HG03095 (cell line): ENCODE data around the gene GTPBP1.

Experiments
- ATAC-seq: cut with Tn5 transposase; IDR thresholded peaks from one replicate; pipeline ENCODE4 v1.9.1; 2021; ENCODE audit warnings: moderate library complexity; ENCODE audit not compliant: unreplicated experiment

GTPBP1 gene

DNA sequence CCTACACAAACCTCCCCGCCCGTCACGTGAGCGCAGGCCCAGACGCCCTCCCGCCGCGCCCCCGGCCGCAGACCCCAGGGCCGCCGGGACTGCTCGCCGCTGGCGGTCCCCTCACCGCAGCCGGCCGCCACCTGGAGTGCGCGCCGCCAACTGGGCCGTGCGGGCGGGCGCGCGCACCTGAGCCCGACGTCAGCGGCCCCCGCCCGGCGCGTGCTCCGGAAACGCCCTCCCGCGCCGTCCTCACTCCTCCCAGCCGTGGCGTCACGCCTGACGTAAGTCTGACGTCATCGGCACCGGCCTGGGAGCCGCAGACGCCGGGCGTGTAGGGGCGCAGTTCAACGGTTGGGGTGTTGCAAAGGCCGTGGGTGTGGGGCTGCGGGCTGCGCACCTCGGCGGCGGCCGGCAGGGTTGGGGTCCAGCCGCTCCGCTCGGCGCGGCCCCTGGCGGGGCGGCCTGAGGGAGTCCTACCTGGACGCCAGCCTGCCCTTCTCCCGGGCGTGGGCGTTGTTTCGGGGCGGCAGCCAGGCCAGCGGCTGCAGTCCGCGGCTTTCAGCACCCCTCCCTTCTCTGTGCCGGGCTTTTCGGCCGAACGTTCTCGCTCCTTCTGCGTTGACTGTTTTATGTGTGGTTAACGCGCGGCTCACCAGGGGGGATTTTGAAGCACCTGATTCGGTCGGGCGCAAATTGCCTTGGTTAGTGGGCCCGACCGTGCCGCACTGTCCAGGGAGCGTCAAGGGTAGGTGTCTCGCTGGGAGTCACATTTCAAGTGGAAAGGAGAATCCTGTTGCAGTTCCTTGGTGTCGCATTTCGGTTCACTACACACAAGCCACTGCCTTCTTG lies 4.7 kb upstream of the GTPBP1 start, which contains the start of gene JOSD1:
Gene JOSD1 (minus strand): TSS at position 155 of the 840 bp plus-strand sequence. CDS start 956 bp downstream, outside the sequence.
- peak; percentile 29 for ATAC-seq

DNA sequence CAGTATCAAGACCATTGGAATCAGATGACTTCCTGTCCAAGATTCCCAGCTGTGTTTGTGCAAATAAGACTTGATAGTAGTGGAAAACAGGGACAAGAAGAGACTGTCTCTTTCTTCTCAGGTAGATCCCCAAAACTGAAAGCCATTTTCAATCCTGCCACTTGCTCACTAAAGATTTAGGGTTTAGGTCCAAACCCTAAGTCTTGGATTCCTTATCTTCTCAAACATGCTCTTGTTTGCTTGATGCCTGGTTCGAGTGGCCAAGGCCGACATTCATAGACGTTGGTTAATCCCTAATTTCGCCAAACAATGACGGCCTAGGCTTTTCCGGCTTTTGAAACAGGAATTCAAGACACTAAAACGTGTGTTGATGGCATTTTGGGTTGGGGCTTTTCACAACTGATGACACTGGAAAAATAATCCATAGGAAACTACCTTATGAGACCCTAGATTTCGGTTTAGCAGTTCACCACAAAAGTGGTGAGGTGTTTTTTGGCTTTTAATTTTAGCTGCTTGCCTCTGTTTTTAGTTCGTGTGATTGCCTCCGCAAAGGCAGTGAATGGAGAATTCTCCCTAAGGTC lies 1.0 kb upstream of the GTPBP1 start:
- no peak for ATAC-seq

- no peak for ATAC-seq
These were observed 557 bp downstream of the GTPBP1 start for GRCh38 chr22:38706101-38706900.

GRCh38 chr22:38706901-38707195 lies 1.1 kb downstream of the GTPBP1 start:
- no peak for ATAC-seq

GRCh38 chr22:38707346-38707745 lies 1.6 kb downstream of the GTPBP1 start:
- no peak for ATAC-seq

- ATAC-seq, result no peak
These were observed 2.2 kb downstream of the GTPBP1 start for GRCh38 chr22:38707984-38708383.

GRCh38 chr22:38709306-38709705 lies 3.6 kb downstream of the GTPBP1 start:
- ATAC-seq, result no peak

DNA sequence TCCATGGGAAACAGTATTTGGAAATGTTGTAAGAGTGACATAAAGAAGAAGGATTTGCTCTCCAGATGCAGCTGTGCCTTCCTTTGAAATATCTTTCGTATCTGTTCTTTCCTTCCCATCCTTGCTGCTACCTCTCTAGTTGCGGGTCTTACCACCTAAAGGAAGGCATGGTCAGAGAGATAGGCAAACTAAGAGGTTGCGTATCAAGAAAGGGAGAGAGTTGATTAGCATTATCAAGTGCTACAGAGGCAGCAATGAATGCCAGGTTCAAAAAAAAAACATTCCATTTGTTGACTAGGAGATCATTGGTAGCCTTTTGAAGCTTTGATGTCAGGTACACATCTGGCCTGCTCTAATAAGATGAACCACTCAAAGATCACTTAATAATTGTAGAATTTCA lies 4.6 kb downstream of the GTPBP1 start:
- no peak for ATAC-seq

DNA sequence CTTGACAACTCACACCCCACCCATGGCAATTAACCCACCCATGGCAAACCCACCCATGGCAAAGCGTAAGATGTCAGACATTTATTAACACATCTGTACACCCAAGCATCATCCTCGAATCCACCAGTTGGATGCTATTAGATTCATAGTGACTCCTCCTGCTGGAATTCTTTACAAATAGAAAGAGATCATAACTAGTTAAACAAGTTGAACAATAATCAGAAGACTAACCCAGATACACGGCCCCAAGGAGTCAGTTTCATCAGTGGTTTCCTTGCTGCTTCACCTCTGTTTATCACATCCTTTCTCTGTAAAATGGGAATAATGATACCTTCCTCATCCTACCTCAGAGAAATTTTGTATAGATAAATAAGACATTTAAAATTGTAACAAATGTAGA lies 5.1 kb downstream of the GTPBP1 start:
- no peak for ATAC-seq

- ATAC-seq, result no peak
These were observed 6.9 kb downstream of the GTPBP1 start for GRCh38 chr22:38712486-38713207.

DNA sequence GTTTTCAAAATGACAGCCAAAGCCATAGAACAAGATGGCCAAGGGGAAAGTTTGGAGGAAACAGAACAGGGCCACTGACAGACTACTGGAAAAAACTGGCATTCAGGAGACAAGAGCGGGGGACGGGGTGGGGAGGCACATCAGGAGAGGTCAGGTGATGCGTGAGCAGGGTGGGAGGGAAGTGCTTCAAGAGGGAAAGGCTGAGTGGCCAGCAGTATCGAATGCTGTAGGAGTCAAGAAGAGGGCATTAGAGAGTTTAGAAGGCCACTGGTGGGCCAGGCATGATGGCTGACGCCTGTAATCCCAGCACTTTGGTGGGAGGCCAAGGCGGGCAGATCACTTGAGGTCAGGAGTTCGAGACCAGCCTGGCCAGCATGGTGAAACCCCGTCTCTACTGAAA lies 8.2 kb downstream of the GTPBP1 start:
- ATAC-seq, result no peak

DNA sequence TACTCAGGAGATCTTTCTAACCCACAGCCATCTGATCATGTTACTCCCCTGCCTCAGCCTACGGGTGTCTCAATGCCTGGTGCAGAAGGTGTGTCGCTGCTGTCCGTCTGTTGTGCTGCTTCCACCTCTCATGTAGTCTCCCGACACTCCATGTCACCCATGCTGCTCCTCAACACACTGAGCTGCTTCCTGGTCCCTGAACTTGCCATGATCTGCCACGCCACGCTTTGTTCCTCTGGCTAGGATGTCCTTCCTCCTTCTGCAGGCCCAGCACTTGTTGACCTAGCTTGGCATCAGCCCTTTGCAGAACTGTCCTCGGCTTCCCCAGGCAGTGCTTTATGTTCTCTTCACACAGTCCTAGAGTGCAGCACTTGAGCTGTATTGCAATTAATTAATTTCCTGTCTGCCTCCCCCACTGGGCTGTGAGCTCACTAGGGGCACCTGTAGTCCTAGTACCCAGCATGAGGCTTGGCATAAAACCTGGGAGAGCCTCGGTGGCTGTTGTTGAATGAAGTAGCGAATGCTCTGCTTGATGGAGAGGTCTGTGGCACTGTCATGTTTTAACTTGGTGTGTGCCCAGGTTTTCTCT lies 9.5 kb downstream of the GTPBP1 start:
- ATAC-seq, result no peak

- ATAC-seq, result no peak
These were observed 10.1 kb downstream of the GTPBP1 start for GRCh38 chr22:38715852-38716251.

GRCh38 chr22:38716271-38716670 lies 10.5 kb downstream of the GTPBP1 start:
- no peak for ATAC-seq

GRCh38 chr22:38716826-38717225 lies 11.1 kb downstream of the GTPBP1 start:
- no peak for ATAC-seq

DNA sequence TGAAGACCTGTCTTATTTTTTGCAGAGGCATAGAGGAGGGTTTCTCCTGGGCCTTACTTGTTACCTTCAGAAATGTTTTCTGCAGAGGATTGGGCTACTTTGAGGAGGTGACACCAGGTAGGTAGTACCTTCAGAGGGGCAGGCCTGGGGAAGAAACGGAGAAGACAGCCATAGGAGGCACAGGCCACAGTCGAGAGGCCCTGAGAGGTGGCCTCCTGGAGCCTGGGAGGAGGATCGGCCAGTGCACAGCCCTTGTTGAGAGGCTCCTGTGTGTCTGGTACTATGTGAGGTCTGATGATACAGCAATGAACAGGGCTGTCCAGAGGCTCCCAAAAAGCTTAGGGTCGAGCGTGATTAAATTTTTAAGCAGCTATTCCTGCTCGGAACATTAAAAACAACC lies 11.5 kb downstream of the GTPBP1 start:
- no peak for ATAC-seq

GRCh38 chr22:38718414-38718813 lies 12.7 kb downstream of the GTPBP1 start:
- no peak for ATAC-seq

GRCh38 chr22:38719196-38719595 lies 13.5 kb downstream of the GTPBP1 start:
- no peak for ATAC-seq

- ATAC-seq, result no peak
These were observed 14.6 kb downstream of the GTPBP1 start for GRCh38 chr22:38720350-38720749.

DNA sequence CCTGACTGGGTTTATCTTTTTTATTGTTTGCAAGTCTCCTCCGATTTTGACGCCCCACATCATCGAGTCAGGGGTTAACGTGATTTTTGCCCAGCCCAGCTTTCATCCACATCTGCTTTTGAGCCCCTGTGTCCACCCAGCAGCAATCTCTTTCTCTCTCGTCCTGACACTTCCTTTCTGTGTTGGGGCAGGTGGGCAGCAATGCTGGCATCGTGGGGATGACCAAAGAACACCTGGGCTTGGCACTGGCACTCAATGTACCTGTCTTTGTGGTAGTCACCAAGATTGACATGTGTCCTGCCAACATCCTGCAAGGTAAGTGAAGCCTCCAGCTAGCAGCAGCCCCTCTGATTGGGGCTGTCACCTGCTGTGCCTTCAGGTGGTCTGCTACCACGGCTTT lies 15.8 kb downstream of the GTPBP1 start:
- ATAC-seq, result no peak

- ATAC-seq, result no peak
These were observed 18.4 kb downstream of the GTPBP1 start for GRCh38 chr22:38724176-38724575.
